Cerebellar nuclear complex (tissue), 1 donor: ENCODE data around the gene SST.

Experiments
- DNase-seq, 2 experiments: peaks; one replicate each; lab custom pipeline; 2025; lab: John Stamatoyannopoulos, UW

SST gene

DNA sequence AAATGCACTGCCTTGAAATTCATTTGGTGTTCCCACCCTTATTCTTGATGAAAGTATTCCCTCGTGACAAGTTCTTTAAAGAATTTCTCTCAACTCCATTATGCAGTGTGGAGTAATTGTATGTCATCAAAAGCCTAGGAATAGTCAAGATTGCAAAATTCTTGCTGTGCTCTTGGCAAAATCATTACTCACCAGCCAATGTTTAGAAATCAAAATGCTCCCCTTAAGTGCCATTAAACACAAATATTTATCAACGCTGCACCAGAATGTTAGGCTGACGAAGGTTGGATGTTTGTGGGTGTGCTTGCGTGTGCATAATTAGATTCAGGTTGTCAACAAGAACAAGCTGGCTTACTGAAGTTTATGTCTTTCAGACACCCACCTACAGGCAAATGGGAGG, 40.5 kb downstream of the SST start:
- DNase-seq: no peak

DNA sequence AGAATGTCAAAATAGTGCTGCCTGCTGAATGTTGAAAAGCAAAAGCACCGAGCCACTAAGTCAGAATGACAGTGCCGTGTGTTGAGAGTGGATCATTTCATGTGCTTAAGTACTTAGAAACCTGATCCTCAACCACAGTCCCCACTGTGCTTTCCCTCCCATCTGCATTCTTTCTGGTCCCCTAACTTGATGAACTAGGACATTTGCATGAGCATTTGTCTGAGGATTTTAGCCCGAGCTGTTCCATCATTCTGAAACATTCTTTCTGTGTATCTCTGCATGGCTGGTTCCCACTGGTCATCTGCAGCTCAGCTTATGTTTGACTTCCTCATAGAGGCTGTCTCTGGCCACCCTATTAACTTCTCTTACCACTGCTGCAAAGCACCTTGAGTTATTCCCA, 42.0 kb downstream of the SST start:
- DNase-seq: no peak

DNA sequence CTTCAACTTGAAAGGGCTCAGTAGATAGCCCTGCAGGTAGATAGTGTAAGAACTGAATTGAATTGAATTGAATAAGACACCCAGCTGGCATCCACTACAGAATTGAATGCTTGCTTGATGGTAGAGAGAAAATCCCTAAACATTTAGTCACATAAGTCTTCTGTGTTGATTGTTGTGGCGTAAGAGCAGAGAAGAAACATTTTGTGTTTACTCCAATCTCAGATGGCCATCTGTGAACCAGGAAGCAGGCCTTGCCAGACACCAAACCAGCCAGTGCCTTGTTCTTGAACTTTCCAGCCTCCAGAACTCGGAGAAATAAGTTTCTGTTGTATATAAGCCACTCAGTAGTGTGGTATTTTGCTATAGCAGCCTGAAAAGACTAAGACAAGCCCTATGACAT, 43.6 kb downstream of the SST start:
- DNase-seq: no peak

DNA sequence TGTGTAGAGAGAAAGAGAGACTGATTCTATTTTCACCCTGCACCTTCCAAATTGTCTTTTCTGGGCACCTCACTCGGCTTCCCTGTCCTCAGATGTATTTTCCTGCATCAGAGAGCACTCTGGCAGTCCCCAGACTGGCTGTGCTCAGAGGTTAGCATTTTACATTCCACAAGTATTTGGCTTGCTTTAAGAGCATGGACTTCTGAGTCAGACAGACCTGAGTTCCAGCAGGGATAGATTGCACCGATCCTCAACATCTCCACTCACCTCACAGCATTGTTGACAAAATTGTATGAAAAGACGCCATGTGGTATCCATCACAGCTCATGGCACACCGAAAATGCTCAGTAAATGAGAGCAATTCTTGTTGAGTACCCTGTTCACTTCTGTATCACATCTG, 45.6 kb downstream of the SST start:
- DNase-seq: no peak

DNA sequence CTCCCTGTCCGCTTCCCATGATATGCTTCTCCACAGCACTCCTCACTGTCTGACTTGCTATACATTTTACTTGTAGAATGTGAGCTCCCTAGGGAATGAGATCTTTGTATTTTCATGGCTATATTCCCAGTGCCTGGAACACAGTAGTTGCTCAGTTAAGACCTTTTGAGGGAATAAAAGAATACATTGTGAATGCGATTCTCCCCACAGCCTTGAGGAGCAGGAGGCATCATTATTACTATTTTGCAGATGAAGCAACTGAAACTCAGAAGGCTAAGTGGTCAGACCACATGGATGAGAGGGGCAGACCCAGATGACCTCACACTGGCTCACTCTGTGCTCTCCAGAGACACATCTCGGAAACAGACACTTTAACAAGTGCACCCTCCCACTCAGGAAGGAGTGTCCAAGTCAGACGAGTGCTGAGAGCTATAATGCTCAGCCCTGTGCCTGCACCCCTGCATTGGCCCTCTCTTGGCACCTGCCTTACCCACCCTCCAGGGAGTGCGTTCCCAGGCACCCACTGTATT, 46.8 kb downstream of the SST start:
- DNase-seq: no peak

DNA sequence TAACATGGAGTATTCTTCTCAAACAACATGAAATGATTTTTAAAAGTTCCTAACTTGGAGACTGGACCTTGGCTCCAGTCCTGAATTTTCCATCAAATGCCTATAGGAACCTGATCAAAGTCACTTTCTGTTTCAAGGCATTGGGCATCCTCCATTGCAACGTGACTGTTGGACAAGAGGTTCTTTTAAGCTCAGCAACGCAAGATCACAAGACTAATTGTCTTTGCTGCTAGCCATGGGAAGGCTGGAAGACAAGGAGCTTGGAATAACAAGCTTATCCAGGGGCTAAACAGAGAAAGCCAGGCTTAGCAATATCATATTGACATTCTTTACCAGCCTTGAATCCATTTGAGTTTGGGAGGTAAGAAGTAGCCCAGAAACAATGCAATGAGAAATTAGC, 48.3 kb downstream of the SST start:
- DNase-seq: no peak

DNA sequence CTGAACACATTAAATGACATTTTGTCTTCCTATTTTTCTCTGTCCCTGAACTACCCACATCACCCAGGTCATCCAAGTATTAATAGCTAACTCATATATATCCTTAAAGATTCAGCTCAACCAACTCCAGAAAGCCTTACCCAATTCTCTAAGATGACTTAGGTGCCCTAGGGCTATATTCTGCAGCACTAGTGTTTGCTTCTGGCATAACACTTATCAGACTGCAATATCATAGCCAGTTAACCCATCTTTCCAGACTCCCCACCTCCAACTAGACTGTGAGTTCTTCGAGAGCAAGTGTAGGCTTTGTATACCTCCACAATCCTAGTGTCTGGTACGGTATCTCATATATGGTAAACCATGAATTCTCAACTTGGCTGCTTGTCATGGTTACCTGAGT, 50.7 kb downstream of the SST start:
- no peak for DNase-seq
